GM18909 (cell line): Measurements from ENCODE around the gene ZNF556.
"Not testable (repeated sequence)": the region's sequence is repeated elsewhere in the genome, so short reads cannot be mapped to it uniquely, and the experiment has no call there.

Experiments
- ATAC-seq: cut with Tn5 transposase; IDR thresholded peaks from one replicate; pipeline ENCODE4 v1.9.1; 2021; ENCODE audit warnings: mild to moderate bottlenecking; ENCODE audit not compliant: unreplicated experiment, poor library complexity

The ZNF556 gene

DNA sequence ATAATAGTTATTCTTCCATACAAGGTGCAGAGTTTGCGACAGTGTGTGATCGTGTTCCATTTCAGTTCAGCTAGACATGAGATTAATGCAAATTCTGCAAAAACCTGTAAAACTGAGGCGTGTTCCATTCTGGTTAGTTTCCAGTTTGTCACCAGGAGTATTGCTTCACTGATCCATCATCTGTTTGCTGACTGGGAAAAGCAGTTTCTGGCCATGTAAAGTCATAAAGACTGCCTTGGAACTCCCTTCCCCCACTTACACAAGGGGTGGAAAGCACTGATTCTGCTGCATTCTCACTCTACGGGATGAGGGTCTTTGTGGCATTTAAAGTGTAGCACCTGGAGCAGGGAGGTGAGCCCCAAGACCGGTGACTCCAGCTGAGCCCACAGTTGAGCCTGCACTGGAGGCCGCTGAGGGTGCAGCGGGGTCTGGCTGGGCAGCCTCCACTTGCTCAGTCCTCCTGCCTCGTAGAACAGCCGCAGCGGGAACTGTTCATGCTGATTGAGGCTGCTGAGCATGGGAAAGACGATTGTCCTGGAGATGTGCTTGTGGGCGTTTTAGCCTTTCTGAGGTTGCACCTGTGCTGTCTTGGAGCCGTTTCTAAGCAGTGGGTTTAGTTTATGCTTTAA, 35.6 kb downstream of the ZNF556 start:
- no peak for ATAC-seq

GRCh38 chr19:2903326-2903725, 36.2 kb downstream of the ZNF556 start:
- not testable (repeated sequence) for ATAC-seq

DNA sequence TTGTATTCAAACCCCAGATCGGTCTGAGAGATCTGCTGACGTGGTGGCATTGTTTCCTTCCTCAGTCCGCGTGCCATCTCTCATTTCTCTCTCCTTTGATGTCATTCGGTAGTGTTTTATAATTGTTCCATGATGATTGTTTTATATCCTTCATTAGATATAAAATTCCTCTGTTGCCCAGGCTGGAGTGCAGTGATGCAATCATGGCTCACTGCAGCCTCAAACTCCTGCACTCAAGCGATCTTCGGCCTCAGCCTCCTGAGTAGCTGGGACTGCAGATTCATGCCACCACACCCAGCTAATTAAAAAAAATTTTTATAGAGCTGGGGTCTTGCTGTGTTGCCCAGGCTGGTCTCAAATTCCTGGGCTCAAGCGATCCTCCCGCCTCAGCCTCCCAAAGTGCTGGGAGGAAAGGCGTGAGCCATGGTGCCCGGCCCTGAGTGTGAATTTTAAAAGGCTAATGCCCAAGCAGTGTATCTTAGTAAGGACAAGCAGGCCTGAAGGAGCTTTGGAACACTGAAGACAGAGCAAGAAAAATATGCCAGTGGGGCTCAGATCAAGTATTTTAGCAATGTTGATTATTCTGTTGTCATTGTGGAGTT, 38.9 kb downstream of the ZNF556 start:
- no peak for ATAC-seq

DNA sequence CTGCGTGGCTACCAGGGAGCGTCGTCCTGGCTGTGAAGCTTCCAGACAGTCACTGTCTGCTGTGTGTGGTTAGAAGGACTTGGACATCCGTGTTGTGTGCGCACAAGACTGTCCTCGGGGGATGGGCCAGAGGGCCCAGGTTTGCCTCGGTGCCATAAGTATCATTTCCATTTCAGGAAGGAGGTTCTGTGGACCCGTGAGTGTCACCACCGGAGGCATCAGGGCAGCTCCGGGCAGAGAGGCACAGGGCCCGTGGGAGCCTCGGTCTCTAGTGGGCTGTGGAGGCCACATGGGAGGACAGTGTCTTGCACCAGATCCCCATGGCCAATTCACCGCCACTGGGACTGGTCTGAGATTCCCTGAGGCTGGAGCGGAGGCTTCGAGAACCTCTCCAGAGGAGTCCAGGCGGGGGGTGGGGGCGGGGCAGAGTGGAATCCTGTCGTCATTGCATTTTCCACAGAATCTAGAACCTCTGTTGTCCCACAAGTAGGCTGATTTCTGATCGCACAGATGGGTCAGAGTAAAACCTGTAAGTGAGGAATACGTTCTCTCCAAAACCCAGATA, 39.6 kb downstream of the ZNF556 start:
- ATAC-seq = no peak

GRCh38 chr19:2912306-2912705, 45.2 kb downstream of the ZNF556 start:
- ATAC-seq = no peak

GRCh38 chr19:2917275-2918184, 50.4 kb downstream of the ZNF556 start:
- no peak for ATAC-seq

DNA sequence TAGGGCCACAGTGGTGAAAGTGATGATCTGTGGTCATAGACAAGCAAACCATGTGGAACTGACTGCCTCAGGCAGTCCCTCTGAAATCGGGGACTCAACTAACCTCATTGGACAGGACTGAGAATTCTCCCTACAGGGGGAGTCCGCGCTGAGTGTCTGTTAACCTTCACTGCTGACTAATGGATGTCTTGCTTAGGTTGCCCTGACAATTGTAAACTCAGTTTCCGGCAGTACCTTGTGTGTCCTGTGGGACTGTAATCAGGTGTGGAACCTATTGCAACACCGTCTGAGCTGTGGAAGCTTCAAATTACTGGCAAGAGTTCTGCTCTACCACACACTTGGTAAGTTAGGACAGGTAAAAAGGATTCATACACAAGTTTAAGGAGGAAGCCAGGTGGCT, 55.9 kb downstream of the ZNF556 start:
- no peak for ATAC-seq

- no peak for ATAC-seq
Measured at GRCh38 chr19:2923510-2923909, 56.4 kb downstream of the ZNF556 start.

- no peak for ATAC-seq
Measured at GRCh38 chr19:2926341-2927031, 59.4 kb downstream of the ZNF556 start.

- ATAC-seq = no peak
Measured at GRCh38 chr19:2927032-2927430, 59.9 kb downstream of the ZNF556 start.
